ENCODE measurements around the gene MFAP3L. TPM values are rescaled to one million over a fixed set of nuclear protein-coding genes. Genes with fewer than 3 reads are reported as not detected.

Gene MFAP3L
- total RNA-seq, 1 experiment from 2014 or later: 5.1 TPM

DNA sequence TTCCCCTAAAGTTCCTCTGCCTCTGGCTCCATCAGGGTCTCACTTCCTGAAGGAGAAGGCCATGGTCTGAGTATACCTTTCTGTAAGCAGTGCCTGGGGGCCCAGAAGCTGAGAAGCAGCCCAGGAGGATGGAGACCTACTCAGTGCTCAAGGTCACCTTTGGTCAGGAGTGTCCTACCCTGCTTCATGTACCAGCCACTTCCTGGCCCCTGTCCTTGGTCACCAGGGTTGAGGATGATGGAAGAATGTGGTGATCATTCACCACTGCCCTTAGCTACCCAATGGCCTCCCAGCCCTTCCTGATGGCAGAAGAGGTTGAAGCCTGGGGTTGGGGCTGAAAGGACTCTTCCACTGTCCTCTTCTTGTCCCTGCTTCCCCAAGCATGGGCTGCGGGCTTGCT lies 9.0 kb upstream of the MFAP3L start:
- Mint-ChIP-seq H3K27ac (no peak overlapping the region), H3K9me3 (no peaks in the 10 kb centered on the region), H3K36me3 (ENCODE audit: insufficient read depth in 1 of 3, low read depth in 3 of 3) (no peaks in the 10 kb centered on the region), H3K4me1 (peaks cover 5 to 7% of the 10 kb centered on the region in 2 experiments; a peak in 3 of 4 replicates), H3K4me3 (no peak overlapping the region), H3K27me3 (ENCODE audit: low read depth) (peaks cover 2% of the 10 kb centered on the region; the same call in 1 of the 2 replicates)
- H4K91ac ChIP-seq (ENCODE audit: insufficient read length, low read depth, low read length): no peak overlapping the region
- no peaks in the 10 kb centered on the region for H3K4me1 ChIP-seq (ENCODE audit: insufficient read depth, low read length)
- H3K9ac ChIP-seq (ENCODE audit: extremely low read depth, insufficient read length, low read length): no peak overlapping the region
- H3K27ac ChIP-seq (ENCODE audit: insufficient read length, low read depth, low read length): no peak overlapping the region
- H3K27me3 ChIP-seq (ENCODE audit: insufficient read depth, low read length): no peaks in the 10 kb centered on the region
- WGBS (ENCODE audit: extremely low coverage, insufficient read length, low lambda C conversion rate): no CpG with 5 or more reads among the region's 1 CpG
- no peak overlapping the region for H3K14ac ChIP-seq (ENCODE audit: insufficient read depth, low read length)
- no peaks in the 10 kb centered on the region for H3K23me2 ChIP-seq (ENCODE audit: insufficient read length, low read depth, low read length, poor library complexity, severe bottlenecking)
- H2BK15ac ChIP-seq (ENCODE audit: low read depth, low read length): no peak overlapping the region
- no peak overlapping the region for H2BK20ac ChIP-seq (ENCODE audit: low read depth, low read length, poor library complexity, severe bottlenecking)
- no peaks in the 10 kb centered on the region for H3K79me1 ChIP-seq (ENCODE audit: insufficient read depth, low read depth, low read length, poor library complexity, severe bottlenecking)
- H4K20me1 ChIP-seq (ENCODE audit: control insufficient read depth, insufficient read depth, insufficient read length): no peaks in the 10 kb centered on the region
- H3K4ac ChIP-seq (ENCODE audit: low read depth, low read length): no peak overlapping the region
- no peak overlapping the region for H3K56ac ChIP-seq (ENCODE audit: insufficient read length, low read depth, low read length)
- no peak overlapping the region for H2AK5ac ChIP-seq (ENCODE audit: insufficient read length, low read length)
- H3K23ac ChIP-seq (ENCODE audit: insufficient read length, low read depth, low read length): no peak overlapping the region
- no peak overlapping the region for H4K5ac ChIP-seq (ENCODE audit: insufficient read length, low read depth, low read length)
- H2BK120ac ChIP-seq (ENCODE audit: low read depth, low read length, poor library complexity, severe bottlenecking): no peak overlapping the region
- no peak overlapping the region for H3K18ac ChIP-seq (ENCODE audit: insufficient read length, low read depth, low read length)
- no peaks in the 10 kb centered on the region for H3K79me2 ChIP-seq (ENCODE audit: insufficient read depth, low read length)
- H3K9me3 ChIP-seq (ENCODE audit: control insufficient read depth, low read depth, low read length): no peaks in the 10 kb centered on the region
- no peak overlapping the region for H2AFZ ChIP-seq (ENCODE audit: low read length)
- TF ChIP-seq CTCF (conservative IDR thresholded peaks at IDR 0.05): no peak
- no peak overlapping the region for H2BK5ac ChIP-seq (ENCODE audit: insufficient read length, low read length)
- no peak overlapping the region for H3K4me2 ChIP-seq (ENCODE audit: insufficient read depth, insufficient read length, low read length)
- DNase-seq: no peak
- H3T11ph ChIP-seq (ENCODE audit: low read length): no peak overlapping the region
- no peak overlapping the region for H2BK12ac ChIP-seq (ENCODE audit: insufficient read length, low read depth, low read length)
- H4K8ac ChIP-seq (replicated peaks; ENCODE audit: insufficient read length, low read depth, low read length): no peak overlapping the region

Measured in H9 (cell line).